G401.6 (cell line): Measurements from ENCODE around the gene KCNMA1.

Source experiments
- FAIRE-seq: peaks from 2 replicates; lab custom pipeline; 2012; peaks lifted over from hg19 to GRCh38; lab: Jason Lieb, UNC

Gene KCNMA1

DNA sequence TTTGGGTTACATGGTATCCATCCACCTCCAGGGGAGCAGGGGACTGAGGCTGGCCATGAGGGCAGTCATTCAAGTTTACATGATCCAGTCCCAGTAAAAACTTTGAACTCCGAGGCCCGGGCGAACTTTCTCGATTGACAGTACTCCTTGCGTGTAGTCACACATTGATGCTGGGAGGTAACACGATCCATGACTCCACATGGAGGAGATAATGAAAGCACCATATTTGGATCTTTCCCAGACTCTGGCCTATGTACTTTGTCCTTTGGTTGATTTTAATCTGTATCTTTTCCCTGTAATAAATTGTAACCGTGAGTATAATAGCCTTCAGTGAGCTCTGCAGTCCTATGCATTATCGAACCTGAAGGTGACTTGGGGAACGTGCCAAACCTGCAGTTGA, 401.6 kb downstream of the KCNMA1 start:
- no peak for FAIRE-seq

DNA sequence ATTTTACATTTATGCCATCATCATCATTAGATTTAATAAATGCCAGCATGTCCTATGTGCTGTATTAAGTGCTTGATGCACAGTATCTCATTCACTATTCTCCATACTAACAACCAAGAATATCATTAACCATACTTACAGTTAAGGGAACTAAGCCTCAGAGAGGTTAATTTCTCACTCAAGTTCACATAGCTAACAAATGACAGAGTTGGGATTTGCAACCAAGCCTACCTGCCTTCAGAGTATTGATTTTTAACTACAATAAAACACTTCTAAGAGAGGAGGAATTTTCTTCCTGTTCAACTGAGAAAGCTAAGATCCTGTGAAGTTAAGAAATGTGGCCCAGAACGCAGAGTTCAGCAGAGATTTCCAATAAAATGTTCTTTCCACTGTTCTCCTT, 403.0 kb downstream of the KCNMA1 start:
- FAIRE-seq: no peak

DNA sequence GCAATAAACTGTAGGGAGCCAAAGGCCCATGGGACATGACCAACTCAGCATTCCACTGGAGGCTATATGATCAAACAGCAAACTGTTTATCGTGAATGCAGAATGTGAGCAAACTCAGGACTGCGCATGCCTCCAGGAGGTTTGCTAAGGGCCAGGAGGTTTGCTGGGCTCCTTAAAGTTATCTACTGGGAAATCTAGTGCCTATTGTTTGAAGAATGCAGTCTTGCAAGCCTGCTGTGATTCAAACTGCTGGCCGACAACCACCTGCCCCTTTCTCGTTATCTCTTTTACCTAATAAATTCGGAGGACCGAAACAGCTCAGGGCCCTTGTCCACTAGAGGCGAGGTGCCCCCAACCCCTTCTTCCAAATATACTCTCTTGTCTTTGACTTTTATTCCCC, 404.1 kb downstream of the KCNMA1 start:
- FAIRE-seq: no peak

GRCh38 chr10:77231884-77232610, 405.6 kb downstream of the KCNMA1 start:
- FAIRE-seq: no peak

DNA sequence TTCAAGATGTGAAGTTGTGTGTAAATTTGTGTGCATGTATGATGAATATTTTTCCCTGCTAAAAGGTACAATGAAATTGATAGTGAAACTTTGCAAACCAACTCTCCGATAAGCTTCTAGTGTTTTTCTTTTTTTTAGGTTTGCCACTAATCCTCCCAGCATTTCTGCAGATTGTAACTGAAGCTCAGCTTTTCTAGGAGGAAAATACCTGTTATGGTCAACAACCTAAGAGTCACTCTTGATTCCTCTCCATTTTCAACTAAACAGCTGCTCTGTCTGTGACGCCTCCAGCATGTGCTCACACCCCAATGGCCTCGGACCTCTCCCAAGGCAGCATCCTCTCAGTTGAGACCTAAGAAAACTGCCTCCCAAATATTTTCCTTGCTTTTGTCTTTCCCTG, 406.2 kb downstream of the KCNMA1 start:
- no peak for FAIRE-seq

- no peak for FAIRE-seq
Measured at GRCh38 chr10:77230194-77230593, 407.4 kb downstream of the KCNMA1 start.

DNA sequence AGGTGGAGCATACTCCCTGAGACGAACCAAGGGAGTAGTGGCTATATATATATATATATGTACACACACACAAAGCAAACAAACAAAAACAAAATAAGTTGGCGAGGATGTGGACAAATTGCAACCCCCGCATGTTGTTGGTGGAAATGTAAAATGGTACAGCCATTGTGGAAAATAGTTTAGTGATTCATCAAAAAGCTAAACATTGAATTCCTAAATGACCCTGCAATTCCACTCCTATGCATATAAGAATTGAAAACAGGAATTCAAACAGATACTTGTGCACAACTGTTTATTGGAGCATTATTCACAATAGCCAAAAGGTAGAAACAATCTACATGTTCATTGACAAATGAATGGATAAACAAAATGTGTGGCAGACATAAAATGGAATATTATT, 407.9 kb downstream of the KCNMA1 start:
- no peak for FAIRE-seq

DNA sequence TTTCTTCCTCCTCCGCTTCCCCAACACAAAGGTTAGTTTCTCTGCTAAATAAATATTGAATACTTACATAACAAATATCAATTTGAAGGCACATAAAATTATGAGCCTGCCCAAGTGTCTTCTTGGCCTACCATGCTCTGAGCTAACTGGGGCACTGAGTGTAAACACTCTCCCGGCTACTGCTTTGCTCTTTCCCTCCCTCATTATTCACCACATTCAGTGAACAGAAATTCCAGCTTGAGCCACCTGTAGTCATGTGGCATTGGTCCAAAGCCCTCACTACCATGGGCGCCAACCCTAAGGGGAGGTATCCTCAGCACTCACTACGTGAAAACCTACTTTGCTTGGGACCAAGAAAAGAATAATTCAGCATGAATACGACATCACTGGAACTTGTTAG, 409.0 kb downstream of the KCNMA1 start:
- FAIRE-seq: no peak

GRCh38 chr10:77226853-77227565, 410.6 kb downstream of the KCNMA1 start:
- no peak for FAIRE-seq

DNA sequence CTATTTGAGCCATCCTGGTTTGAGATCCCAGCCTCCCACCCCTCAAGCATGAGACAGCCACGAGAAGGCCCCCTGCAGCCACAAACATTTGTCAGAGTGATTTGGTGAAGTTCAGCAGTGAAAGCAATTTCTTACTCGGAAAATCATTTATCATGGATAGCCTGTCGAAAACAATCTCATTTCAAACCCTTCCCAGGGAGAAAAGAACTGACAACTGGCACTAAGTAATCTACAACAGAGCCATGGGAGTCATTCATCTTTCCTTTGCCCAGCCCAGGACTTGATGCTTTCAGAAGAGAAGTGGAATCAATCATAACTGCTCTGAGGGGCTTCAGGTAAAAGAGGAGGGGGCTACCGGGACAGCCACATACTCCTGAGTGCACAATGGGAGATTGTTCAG, 411.2 kb downstream of the KCNMA1 start:
- FAIRE-seq: no peak

DNA sequence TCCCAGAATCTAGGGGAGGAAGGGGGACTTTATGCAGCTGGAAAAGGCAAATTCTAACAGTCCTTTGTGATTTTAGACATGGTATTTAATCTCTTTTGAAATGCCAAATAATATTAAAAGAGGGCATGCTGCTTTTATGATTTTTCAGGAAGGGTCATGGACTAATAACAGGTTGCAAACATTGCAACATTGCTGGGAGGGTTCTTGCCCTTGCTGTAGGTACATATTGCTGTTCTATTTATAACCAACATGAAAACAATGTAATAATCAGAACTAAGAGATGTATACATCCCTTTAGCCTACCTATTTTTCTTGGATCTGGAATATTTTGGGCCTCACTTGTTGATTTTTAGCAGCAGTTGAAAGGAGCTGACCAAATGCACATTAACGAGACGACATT, 411.6 kb downstream of the KCNMA1 start:
- FAIRE-seq: no peak

DNA sequence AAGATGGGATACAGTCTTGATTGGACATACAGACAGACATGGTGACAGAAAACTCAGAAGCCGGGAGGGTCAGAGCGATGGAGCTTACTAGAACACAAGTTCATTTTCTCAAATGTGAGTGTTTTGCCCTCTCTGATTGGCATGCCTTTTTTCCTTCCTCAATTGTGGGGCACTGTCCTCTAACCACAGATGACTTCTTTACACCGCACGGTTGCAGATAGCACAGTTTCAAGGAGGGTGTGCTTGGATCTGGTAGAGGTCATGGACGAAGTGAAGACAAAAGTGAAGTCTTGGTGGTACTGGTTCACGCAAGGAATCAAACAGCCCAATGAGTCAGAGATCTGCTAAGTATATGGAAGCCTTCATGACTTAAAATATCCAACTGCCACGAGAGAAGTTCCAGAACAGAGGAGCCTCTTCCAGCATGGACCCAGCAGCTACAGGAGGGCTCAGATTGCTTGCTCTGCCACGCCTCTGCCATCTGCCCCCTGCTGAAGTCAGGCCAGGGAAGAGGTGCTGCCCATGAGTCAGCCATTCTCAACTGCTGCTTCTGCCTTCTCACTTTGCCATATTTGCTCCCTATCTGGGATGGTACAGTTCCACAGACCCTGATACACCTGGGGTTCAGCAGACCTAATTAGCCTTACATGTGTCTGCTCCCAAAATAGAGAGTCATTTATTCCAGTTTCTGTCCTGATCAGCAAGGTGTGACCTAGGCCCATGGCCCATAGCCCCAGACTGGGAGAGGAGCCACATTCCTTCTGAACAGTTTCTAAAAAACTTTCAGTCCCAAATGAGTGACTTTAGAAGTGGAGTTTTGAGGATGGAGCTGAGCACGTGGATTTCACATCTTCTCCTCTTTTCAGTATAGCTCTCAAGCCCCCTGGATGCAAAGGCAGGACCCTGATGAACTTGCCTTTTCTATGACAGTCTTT, 413.8 kb downstream of the KCNMA1 start:
- no peak for FAIRE-seq

DNA sequence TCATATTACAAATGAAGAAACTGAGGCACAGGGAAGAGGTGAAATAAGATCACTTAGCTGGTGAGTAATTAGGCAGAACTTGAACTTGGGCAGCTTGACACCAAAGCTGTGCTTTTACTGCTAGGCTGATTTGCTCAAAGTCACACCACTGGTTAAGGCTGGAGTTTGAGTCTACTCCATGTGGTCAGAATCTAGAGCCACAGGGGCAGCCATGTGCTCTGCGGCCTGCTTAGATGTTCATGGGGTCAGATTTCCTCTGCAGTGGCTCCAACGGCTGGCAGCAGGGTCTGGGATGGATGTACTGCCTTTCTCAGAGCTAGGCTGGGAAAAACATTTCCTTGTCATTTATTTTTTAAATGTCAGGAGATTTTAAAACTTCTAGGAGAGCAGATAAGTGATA, 417.5 kb downstream of the KCNMA1 start:
- FAIRE-seq: no peak

DNA sequence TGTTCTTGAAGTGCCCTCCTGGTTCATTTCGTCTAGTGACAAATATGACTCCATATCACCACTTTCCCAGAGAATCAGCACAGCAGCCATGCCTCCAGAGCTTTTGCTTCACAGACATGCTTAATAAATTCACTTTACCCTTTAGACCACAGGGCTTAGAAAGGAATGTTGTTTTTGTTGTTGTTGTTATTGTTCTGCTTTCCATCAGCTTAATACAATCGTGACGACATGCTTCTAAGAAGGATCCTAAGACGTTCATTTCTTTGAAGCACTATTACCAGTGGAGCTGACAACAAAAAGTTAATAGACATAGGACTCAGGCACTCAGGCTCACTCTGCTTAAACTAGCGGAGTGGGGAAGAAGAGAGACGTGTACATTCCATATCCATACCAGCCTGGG, 418.6 kb downstream of the KCNMA1 start:
- no peak for FAIRE-seq

DNA sequence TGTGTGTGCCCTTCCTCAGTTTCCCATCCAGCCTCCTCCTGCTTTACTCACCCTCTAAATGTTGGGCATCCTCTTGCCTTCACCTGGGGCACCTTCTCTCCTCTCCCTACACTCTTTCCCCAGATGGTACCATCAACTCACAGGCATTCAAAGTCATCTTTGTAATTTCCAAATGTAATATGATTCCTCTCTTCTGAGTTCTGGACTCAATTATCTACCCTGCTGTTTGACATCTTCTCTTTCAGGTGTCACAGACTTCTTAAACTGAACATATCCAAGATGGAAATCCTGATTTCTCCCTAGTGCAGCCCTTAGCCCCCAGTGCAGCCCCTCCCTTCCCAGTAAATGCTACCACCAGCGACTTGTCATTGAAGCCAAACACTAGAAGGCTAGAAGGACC, 422.8 kb downstream of the KCNMA1 start:
- FAIRE-seq: no peak

DNA sequence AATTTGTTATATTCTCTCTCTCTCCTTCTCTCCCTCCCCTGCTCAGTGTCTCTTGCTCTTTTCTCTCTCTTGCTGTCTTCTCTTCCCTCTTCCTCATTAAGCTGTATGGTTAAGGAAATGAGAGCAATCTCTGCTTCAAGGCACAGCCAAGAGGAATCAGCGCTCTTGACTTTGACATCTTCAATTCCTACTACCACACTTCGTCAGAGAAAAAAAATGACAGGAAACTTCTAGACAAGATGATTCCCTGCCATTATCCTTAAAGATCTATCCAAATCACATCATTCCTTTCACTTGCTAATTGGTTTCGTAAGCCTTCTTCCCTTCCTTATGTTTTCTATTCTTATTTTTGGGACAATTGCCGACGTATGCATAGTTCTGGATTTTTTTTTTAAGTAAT, 425.0 kb downstream of the KCNMA1 start:
- FAIRE-seq: no peak

GRCh38 chr10:77210645-77211044, 427.0 kb downstream of the KCNMA1 start:
- FAIRE-seq: no peak

- no peak for FAIRE-seq
Measured at GRCh38 chr10:77208684-77209256, 428.8 kb downstream of the KCNMA1 start.

- FAIRE-seq: no peak
Measured at GRCh38 chr10:77207828-77208185, 429.8 kb downstream of the KCNMA1 start.

GRCh38 chr10:77207182-77207827, 430.3 kb downstream of the KCNMA1 start:
- no peak for FAIRE-seq

DNA sequence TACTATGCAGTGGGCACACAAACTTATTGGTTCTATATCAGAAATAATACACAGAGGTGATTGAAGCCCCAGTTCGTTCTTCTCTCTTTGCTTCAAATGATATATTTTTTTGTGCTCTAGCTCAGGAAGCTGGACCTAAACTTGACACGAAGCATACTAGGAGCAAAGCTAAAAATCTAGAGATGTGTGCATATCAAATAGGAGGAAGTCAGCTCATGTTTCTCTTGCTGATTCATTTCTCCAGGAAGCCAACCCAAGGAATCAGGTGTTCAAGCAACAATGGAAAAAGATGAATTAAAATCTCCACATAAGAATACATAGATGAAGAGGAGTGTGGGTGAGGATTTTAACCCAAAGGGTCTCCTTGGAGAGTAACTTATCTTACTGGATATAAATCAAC, 432.5 kb downstream of the KCNMA1 start:
- FAIRE-seq: no peak

DNA sequence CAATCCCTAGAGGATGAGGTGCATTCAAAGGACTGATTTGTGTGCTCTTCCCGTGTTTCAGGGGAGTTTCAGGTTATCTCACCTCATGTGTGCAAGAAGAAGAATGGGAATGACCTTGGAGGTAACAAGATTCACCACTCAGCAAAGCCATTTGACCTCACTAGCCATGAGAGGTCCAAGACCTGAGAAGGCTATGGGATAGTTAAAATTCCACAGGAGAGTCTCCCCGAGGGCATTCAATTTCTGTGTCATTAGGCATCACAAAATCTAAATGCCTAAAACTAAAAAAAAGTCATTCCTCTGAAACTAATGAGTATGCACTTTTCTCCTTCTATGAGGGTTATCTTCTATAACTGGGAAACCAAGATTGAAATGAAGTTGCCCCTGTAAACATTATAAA, 433.4 kb downstream of the KCNMA1 start:
- no peak for FAIRE-seq
